ENCODE measurements around the gene CD300LB. TPM values are rescaled to one million over a fixed set of nuclear protein-coding genes. Genes with fewer than 3 reads are reported as not detected.
"Not testable (repeated sequence)": the region's sequence is repeated elsewhere in the genome, so short reads cannot be mapped to it uniquely, and the experiment has no call there.

The CD300LB gene
- polyA plus RNA-seq, 1 experiment: not detected

GRCh38 chr17:74558882-74559519, 27.7 kb upstream of the CD300LB start:
- Histone ChIP-seq H3K27me3 (ENCODE audit: control insufficient read depth, insufficient read depth, low read length) (no peaks in the 10 kb centered on the region), H3K27ac (ENCODE audit: low read depth, low read length) (no peak overlapping the region), H3K9me3 (ENCODE audit: control insufficient read depth, insufficient read depth, low read length) (peaks cover 6% of the 10 kb centered on the region; the same call in 1 of the 2 replicates), H3K4me3 (ENCODE audit: low read depth, low read length) (no peak overlapping the region)
- no peak for DNase-seq (ENCODE audit: low read depth, low spot score)
- CTCF ChIA-PET: no interaction called here
- TF ChIP-seq CTCF (IDR thresholded peaks at IDR 0.05; ENCODE audit: low read depth, low read length): no peak
- POLR2A ChIA-PET: no interaction called here

GRCh38 chr17:74558402-74558801, 27.1 kb upstream of the CD300LB start:
- H3K4me3 ChIP-seq (ENCODE audit: low read depth, low read length); H3K27ac ChIP-seq (ENCODE audit: low read depth, low read length); H3K27me3 ChIP-seq (ENCODE audit: control insufficient read depth, insufficient read depth, low read length); DNase-seq (ENCODE audit: low read depth, low spot score); POLR2A ChIA-PET; CTCF ChIA-PET; H3K9me3 ChIP-seq (ENCODE audit: control insufficient read depth, insufficient read depth, low read length): not testable (repeated sequence)

- DNase-seq (ENCODE audit: low read depth, low spot score): no peak
- TF ChIP-seq CTCF (IDR thresholded peaks at IDR 0.05; ENCODE audit: low read depth, low read length): no peak
- ChIA-PET POLR2A (no interaction called here), CTCF (no interaction called here)
- H3K27ac ChIP-seq (ENCODE audit: low read depth, low read length): no peak overlapping the region
- H3K9me3 ChIP-seq (ENCODE audit: control insufficient read depth, insufficient read depth, low read length): peaks cover 3% of the 10 kb centered on the region; the same call in 1 of the 2 replicates
- H3K4me3 ChIP-seq (ENCODE audit: low read depth, low read length): no peak overlapping the region
- H3K27me3 ChIP-seq (ENCODE audit: control insufficient read depth, insufficient read depth, low read length): peaks cover 2% of the 10 kb centered on the region
Observed at GRCh38 chr17:74555427-74555940, 24.2 kb upstream of the CD300LB start.

GRCh38 chr17:74554909-74555308, 23.6 kb upstream of the CD300LB start:
- H3K27me3 ChIP-seq (ENCODE audit: control insufficient read depth, insufficient read depth, low read length): peaks cover 2% of the 10 kb centered on the region
- POLR2A ChIA-PET: no interaction called here
- H3K9me3 ChIP-seq (ENCODE audit: control insufficient read depth, insufficient read depth, low read length): peaks cover 3% of the 10 kb centered on the region; the same call in 1 of the 2 replicates
- H3K27ac ChIP-seq (ENCODE audit: low read depth, low read length): no peak overlapping the region
- CTCF ChIA-PET: no interaction called here
- no peak for DNase-seq (ENCODE audit: low read depth, low spot score)
- TF ChIP-seq CTCF (IDR thresholded peaks at IDR 0.05; ENCODE audit: low read depth, low read length): no peak
- no peak overlapping the region for H3K4me3 ChIP-seq (ENCODE audit: low read depth, low read length)

GRCh38 chr17:74552037-74552436, 20.8 kb upstream of the CD300LB start:
- no peak overlapping the region for H3K27ac ChIP-seq (ENCODE audit: low read depth, low read length)
- peaks cover 3% of the 10 kb centered on the region; the same call in 1 of the 2 replicates for H3K9me3 ChIP-seq (ENCODE audit: control insufficient read depth, insufficient read depth, low read length)
- DNase-seq (ENCODE audit: low read depth, low spot score): no peak
- CTCF ChIA-PET: no interaction called here
- POLR2A ChIA-PET: no interaction called here
- H3K4me3 ChIP-seq (ENCODE audit: low read depth, low read length): no peak overlapping the region
- peaks cover 2% of the 10 kb centered on the region for H3K27me3 ChIP-seq (ENCODE audit: control insufficient read depth, insufficient read depth, low read length)
- no peak for TF ChIP-seq CTCF (IDR thresholded peaks at IDR 0.05; ENCODE audit: low read depth, low read length)

Measured in AG04450 (cell line).